NOMO-1 treated with dmso at 0.1 percent for 144 hours (cell line): Measurements from ENCODE around the gene TCIRG1.

Source experiments
- DNase-seq: peaks from one replicate; lab custom pipeline; 2025; ENCODE audit not compliant: unreplicated experiment; lab: John Stamatoyannopoulos, UW

TCIRG1 gene

GRCh38 chr11:68006606-68007166, 32.1 kb upstream of the TCIRG1 start:
- DNase-seq = no peak

- DNase-seq = no peak
Observed at GRCh38 chr11:68007498-68008380, 31.1 kb upstream of the TCIRG1 start.

GRCh38 chr11:68008381-68009337, 30.2 kb upstream of the TCIRG1 start:
- no peak for DNase-seq

- DNase-seq = peak; percentile 60
Observed at GRCh38 chr11:68009391-68010089, 29.3 kb upstream of the TCIRG1 start.

- peak; percentile 96 for DNase-seq
Observed at GRCh38 chr11:68010090-68011041, 28.5 kb upstream of the TCIRG1 start, which contains the start of gene ALDH3B1. ALDH3B1 (plus strand) TSS chr11:68010327; CDS start chr11:68015298, 4,971 bp downstream.

- DNase-seq = peak; percentile 35
Observed at GRCh38 chr11:68011051-68011943, 27.5 kb upstream of the TCIRG1 start.

GRCh38 chr11:68012044-68012842, 26.6 kb upstream of the TCIRG1 start:
- no peak for DNase-seq

GRCh38 chr11:68012843-68013610, 25.8 kb upstream of the TCIRG1 start:
- no peak for DNase-seq

- DNase-seq = no peak
Observed at GRCh38 chr11:68013611-68014156, 25.1 kb upstream of the TCIRG1 start.

GRCh38 chr11:68014157-68014946, 24.5 kb upstream of the TCIRG1 start:
- no peak for DNase-seq

GRCh38 chr11:68014947-68015447, 23.8 kb upstream of the TCIRG1 start:
- DNase-seq = no peak

- DNase-seq = no peak
Observed at GRCh38 chr11:68015467-68015866, 23.4 kb upstream of the TCIRG1 start.

GRCh38 chr11:68016161-68016903, 22.5 kb upstream of the TCIRG1 start:
- DNase-seq = no peak

- DNase-seq = no peak
Observed at GRCh38 chr11:68016904-68017817, 21.7 kb upstream of the TCIRG1 start.
